Left forelimb (tissue), 1 donor: ENCODE measurements around the gene TYW1.
"Not testable (repeated sequence)": the region's sequence is repeated elsewhere in the genome, so short reads cannot be mapped to it uniquely, and the experiment has no call there.

Experiments
- DNase-seq: peaks from one replicate; pipeline ENCODE4 v3.0.0-alpha.2; 2018; ENCODE audit warnings: low spot score

The TYW1 gene

GRCh38 chr7:67189801-67190465 lies 193.3 kb downstream of the TYW1 start:
- not testable (repeated sequence) for DNase-seq

GRCh38 chr7:67191002-67191720 lies 194.5 kb downstream of the TYW1 start:
- not testable (repeated sequence) for DNase-seq

GRCh38 chr7:67192123-67192702 lies 195.6 kb downstream of the TYW1 start:
- not testable (repeated sequence) for DNase-seq

GRCh38 chr7:67192889-67193613 lies 196.4 kb downstream of the TYW1 start:
- not testable (repeated sequence) for DNase-seq

- DNase-seq, result not testable (repeated sequence)
Measured at GRCh38 chr7:67196176-67196575, 199.5 kb downstream of the TYW1 start.

GRCh38 chr7:67198865-67199526 lies 202.4 kb downstream of the TYW1 start:
- DNase-seq, result not testable (repeated sequence)

- not testable (repeated sequence) for DNase-seq
Measured at GRCh38 chr7:67205772-67206171, 209.1 kb downstream of the TYW1 start.

GRCh38 chr7:67206452-67206851 lies 209.8 kb downstream of the TYW1 start:
- no peak for DNase-seq

GRCh38 chr7:67208656-67209055 lies 212.0 kb downstream of the TYW1 start:
- DNase-seq, result not testable (repeated sequence)

- no peak for DNase-seq
Measured at GRCh38 chr7:67209256-67209655, 212.6 kb downstream of the TYW1 start.

- no peak for DNase-seq
Measured at GRCh38 chr7:67210567-67210966, 213.9 kb downstream of the TYW1 start.

GRCh38 chr7:67211650-67212330 lies 215.2 kb downstream of the TYW1 start:
- DNase-seq, result not testable (repeated sequence)

- DNase-seq, result not testable (repeated sequence)
Measured at GRCh38 chr7:67213038-67213437, 216.4 kb downstream of the TYW1 start.

GRCh38 chr7:67223551-67223950 lies 226.9 kb downstream of the TYW1 start:
- not testable (repeated sequence) for DNase-seq

- DNase-seq, result not testable (repeated sequence)
Measured at GRCh38 chr7:67226340-67226907, 229.8 kb downstream of the TYW1 start.

- not testable (repeated sequence) for DNase-seq
Measured at GRCh38 chr7:67226967-67227366, 230.3 kb downstream of the TYW1 start.

- not testable (repeated sequence) for DNase-seq
Measured at GRCh38 chr7:67229018-67229417, 232.4 kb downstream of the TYW1 start.

GRCh38 chr7:67230029-67230428 lies 233.4 kb downstream of the TYW1 start:
- DNase-seq, result not testable (repeated sequence)

- not testable (repeated sequence) for DNase-seq
Measured at GRCh38 chr7:67233506-67233905, 236.9 kb downstream of the TYW1 start.

- not testable (repeated sequence) for DNase-seq
Measured at GRCh38 chr7:67236216-67236615, 239.6 kb downstream of the TYW1 start.

- not testable (repeated sequence) for DNase-seq
Measured at GRCh38 chr7:67242871-67243270, 246.2 kb downstream of the TYW1 start.
